ENCODE data around the gene MGAT4A. TPM values are rescaled to one million over a fixed set of nuclear protein-coding genes. Genes with fewer than 3 reads are reported as not detected.
A peak's percentile ranks its signal among the peaks of the same experiment; 100 is the strongest.

MGAT4A gene
- total RNA-seq, 3 donors from 2014 or later: 73.8 to 158 (median 138) TPM

DNA sequence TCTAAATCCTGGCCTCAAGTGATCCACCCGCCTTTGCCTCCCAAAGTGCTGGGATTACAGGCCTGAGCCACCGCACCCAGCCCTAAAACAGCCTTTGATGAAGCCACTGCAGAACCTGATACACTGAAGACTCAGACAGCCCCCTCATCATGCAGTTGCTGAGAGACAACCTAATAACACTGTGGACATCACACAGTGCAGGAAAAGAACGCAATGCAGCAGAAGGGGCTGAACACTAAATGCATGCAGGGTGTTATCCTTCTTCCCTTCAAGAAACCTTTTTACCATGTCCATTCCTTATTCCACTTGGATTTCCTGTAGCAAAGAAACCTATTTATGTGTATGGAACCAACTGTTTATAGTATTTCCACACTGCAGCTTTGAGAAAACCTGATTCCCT, 35.7 kb downstream of the MGAT4A start:
- H3K9me3 ChIP-seq: no peaks in the 10 kb centered on the region
- ATAC-seq (no peak), DNase-seq (no peak)
- no peak overlapping the region for H3K4me3 ChIP-seq
- H3K36me3 ChIP-seq (ENCODE audit: low read depth): no peaks in the 10 kb centered on the region
- TF ChIP-seq, protein P1, sequence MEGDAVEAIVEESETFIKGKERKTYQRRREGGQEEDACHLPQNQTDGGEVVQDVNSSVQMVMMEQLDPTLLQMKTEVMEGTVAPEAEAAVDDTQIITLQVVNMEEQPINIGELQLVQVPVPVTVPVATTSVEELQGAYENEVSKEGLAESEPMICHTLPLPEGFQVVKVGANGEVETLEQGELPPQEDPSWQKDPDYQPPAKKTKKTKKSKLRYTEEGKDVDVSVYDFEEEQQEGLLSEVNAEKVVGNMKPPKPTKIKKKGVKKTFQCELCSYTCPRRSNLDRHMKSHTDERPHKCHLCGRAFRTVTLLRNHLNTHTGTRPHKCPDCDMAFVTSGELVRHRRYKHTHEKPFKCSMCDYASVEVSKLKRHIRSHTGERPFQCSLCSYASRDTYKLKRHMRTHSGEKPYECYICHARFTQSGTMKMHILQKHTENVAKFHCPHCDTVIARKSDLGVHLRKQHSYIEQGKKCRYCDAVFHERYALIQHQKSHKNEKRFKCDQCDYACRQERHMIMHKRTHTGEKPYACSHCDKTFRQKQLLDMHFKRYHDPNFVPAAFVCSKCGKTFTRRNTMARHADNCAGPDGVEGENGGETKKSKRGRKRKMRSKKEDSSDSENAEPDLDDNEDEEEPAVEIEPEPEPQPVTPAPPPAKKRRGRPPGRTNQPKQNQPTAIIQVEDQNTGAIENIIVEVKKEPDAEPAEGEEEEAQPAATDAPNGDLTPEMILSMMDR (IDR thresholded peaks at IDR 0.05): no peak
- intact Hi-C loops (cut with DNase I, micrococcal nuclease): no loop called here
- peaks cover 56% of the 10 kb centered on the region for H3K4me1 ChIP-seq (ENCODE audit: low read depth)

DNA sequence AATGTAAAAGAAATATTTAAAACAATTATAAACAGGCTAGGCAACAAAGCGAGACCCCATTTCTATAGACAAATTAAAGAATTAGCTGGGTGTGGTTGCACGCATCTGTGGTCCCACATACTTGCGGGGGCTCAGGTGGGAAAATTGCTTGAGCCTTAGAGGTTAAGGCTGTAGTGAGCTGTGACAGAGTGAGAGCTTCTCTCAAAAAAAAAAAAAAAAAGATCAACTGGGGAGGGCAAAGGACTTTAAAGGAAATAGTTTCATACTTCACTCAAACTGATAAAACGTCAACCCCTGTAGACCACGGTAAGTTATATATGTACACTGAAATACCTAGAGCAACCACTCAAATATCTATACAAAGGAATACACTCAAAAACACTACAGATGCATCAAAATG, 37.5 kb downstream of the MGAT4A start:
- ATAC-seq: no peak
- no peak overlapping the region for H3K4me3 ChIP-seq
- intact Hi-C loops (cut with DNase I, micrococcal nuclease): no loop called here
- H3K9me3 ChIP-seq: no peaks in the 10 kb centered on the region
- H3K36me3 ChIP-seq (ENCODE audit: low read depth): no peaks in the 10 kb centered on the region
- no peak for DNase-seq
- H3K4me1 ChIP-seq (ENCODE audit: low read depth): peaks cover 38% of the 10 kb centered on the region
- TF ChIP-seq, protein P1 (IDR thresholded peaks at IDR 0.05): no peak

DNA sequence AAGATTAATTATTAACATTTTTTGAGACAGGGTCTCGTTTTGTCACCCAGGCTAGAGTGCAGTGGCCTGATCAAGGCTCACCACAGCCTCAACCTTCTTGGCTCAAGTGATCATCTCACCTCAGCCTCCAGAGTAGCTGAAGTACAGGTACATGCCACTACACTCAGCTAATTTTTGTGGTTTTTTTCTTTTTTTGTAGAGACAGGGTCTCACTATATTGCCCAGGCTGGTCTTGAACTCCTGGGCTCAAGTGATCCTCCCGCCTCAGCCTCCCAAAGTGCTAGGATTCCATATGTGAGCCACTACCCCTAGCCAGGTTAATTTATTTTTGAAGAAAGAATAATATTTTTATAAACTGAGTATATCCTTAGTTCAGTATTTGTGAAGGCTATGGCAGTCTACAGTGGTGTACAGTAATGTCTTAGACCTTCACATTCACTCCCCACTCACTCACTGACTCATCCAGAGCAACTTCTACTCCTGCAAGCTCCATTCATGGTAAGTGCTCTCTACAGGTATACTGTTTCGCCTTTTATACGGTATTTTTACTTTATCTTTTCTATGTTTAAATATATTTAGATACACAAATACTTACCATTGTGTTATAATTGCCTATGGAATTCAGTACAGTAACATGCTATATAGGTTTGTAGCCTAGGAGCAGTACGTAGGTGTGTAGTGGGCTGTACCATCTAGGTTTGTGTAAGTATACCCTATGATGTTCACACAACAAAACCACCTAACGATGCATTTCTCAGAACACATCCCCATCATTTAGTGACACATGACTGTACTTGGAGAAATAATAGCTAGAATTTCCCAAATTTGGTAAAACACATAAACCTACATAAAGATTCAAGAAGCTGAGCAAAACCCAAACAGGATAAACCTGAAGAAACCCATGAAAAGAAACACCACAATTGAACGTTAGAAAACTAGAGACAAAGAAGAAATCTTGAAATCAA, 38.6 kb downstream of the MGAT4A start:
- Histone ChIP-seq H3K4me3 (no peak overlapping the region), H3K9me3 (no peaks in the 10 kb centered on the region), H3K36me3 (ENCODE audit: low read depth) (no peaks in the 10 kb centered on the region), H3K4me1 (ENCODE audit: low read depth) (peaks cover 29% of the 10 kb centered on the region)
- TF ChIP-seq, protein P1 (IDR thresholded peaks at IDR 0.05): no peak
- intact Hi-C loops (cut with DNase I, micrococcal nuclease): no loop called here
- ATAC-seq: no peak
- no peak for DNase-seq

DNA sequence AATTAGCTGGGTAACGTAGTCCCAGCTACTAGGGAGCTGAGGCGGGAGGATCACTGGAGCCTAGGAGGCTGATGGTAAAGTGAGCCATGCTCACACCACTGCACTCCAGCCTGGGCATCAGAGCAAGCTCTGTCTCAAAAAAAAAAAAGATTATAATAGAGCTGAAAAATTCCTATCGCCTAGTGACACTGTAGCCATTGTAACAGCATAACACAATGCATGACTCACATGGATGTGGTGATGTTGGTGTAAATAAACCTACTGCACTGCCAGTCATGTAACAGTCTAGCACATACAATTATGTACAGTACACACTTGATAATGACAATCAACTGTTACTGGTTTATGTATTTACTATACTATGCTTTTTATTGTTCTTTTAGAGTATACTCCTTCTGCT, 39.6 kb downstream of the MGAT4A start:
- ATAC-seq (peak; percentile 90), DNase-seq (no peak)
- H3K4me3 ChIP-seq: no peak overlapping the region
- TF ChIP-seq, protein P1 (IDR thresholded peaks at IDR 0.05): no peak
- H3K36me3 ChIP-seq (ENCODE audit: low read depth): no peaks in the 10 kb centered on the region
- H3K9me3 ChIP-seq: no peaks in the 10 kb centered on the region
- intact Hi-C loops (cut with DNase I, micrococcal nuclease): no loop called here
- peaks cover 22% of the 10 kb centered on the region for H3K4me1 ChIP-seq (ENCODE audit: low read depth)

DNA sequence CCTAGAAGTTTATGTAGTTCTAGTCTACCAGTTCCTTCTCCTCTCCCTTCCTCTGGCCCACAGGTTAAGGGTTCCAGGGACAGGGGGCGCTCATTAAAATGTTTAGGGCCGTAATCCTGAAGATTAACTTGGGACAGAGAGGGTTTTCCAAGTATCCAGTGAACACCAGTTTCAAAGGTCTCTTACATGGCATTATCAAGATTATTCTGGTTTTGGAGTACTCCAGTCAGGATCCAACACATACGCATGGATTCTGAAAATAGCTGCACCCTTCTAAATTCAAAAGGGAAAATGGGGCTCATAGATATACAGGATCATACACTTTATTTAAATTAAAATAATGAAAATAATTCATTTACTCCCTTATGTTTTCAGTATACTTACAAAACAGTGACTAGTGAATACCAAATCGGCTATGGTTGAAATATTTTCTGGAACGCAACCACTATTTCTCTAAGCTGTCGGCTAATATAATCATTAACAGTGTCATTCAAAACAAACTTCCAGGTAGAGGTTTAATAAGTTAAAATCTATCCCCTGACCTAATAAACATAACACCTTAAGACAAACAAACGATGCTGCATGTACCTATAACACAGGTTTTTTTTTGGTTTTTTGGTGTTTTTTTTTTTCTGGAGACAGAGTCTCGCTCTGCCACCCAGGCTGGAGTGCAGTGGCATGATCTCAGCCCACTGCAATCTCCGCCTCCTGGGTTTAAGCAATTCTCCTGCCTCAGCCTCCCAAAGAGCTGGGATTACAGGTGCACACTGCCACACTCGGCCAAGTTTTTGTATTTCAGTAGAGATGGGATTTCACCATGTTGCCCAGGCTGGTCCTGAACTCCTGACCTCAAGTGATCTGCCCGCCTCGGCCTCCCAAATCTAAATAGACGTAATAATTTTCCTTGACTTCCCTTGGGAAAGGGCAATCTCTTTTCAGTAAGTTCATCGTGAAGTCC, 44.7 kb downstream of the MGAT4A start:
- no peaks in the 10 kb centered on the region for H3K36me3 ChIP-seq (ENCODE audit: low read depth)
- no peak for ATAC-seq
- H3K4me1 ChIP-seq (ENCODE audit: low read depth): peaks cover 4% of the 10 kb centered on the region
- no peaks in the 10 kb centered on the region for H3K9me3 ChIP-seq
- no peak overlapping the region for H3K4me3 ChIP-seq
- intact Hi-C loops (cut with DNase I, micrococcal nuclease): no loop called here
- no peak for DNase-seq
- TF ChIP-seq, protein P1 (IDR thresholded peaks at IDR 0.05): no peak
